HG03025 (cell line): ENCODE data around the gene TEF.
"Not testable (repeated sequence)": the region's sequence is repeated elsewhere in the genome, so short reads cannot be mapped to it uniquely, and the experiment has no call there.

Experiments used
- ATAC-seq: cut with Tn5 transposase; IDR thresholded peaks from one replicate; pipeline ENCODE4 v1.9.1; 2021; ENCODE audit warnings: mild to moderate bottlenecking, moderate library complexity; ENCODE audit not compliant: unreplicated experiment, low FRiP score

Gene TEF

DNA sequence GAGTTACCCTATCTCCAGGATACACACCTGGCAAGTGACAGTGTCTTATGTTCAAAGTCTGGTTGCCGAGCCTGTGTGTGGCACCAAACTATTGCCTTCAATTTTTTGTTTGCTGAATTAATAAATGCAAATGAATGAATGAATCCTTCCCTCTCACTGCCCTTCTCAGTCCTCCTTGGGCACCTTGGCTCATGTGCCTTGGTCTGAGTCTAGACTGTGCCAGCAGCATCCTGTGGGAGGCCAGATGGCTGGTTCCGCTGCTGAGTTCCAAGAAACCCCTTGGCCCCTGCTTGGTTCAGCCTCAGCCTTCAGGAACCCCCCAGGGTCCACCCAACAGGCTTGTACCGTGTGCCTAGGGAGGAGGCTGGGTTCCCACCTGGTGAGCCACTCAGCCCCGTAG is 33.8 kb downstream of the TEF start:
- no peak for ATAC-seq

DNA sequence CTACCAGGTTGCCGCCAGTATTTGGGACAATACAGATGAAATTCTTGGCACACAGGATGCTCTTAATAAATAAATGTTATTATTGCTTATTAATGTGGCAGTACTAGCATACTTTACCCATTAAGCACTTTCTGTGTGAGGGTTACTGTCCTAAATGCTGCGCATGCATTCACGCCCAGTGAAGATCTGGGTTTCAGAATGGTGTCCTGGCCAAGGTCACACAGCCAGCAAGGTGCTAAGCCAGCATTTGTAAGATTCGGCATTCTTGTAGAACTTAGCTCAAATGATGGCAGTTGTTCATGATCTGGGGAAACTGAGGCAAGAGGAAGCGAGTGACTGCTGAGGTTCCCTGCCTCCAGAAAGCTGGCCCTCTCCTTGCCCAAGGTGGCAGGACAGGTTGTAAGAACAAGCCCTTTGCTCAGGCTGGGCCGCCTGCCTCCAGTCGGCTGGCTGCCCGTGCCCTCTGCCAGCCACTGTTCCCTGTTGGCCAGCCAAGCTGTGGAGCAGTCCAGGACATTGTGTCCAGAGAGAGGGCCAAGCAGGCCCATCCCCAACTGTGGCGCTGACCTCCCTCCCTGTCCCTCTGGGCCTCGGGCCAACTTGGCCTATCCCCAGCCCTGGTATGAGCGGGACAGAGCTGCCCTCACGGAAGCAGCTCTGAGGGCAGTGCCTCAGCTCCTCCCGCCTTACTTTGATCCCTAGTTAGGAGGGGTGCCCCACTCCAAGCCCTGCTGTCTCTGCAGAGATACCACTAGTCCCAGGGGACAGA is 36.1 kb downstream of the TEF start:
- no peak for ATAC-seq

DNA sequence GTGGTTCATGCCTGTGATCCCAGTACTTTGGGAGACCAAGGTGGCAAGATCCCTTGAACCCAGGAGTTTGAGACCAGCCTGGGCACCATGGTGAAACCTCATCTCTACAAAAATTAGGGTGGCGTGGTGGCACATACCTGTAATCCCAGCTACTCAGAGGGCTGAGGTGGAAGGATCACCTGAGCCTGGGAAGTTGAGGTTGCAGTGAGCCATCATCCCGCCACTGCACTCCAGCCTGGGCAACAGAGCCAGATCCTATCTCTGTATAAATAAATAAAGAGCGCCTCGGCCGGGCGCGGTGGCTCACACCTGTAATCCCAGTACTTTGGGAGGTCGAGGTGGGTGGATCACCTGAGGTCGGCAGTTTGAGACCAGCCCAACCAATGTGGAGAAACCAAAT is 37.0 kb downstream of the TEF start:
- no peak for ATAC-seq

DNA sequence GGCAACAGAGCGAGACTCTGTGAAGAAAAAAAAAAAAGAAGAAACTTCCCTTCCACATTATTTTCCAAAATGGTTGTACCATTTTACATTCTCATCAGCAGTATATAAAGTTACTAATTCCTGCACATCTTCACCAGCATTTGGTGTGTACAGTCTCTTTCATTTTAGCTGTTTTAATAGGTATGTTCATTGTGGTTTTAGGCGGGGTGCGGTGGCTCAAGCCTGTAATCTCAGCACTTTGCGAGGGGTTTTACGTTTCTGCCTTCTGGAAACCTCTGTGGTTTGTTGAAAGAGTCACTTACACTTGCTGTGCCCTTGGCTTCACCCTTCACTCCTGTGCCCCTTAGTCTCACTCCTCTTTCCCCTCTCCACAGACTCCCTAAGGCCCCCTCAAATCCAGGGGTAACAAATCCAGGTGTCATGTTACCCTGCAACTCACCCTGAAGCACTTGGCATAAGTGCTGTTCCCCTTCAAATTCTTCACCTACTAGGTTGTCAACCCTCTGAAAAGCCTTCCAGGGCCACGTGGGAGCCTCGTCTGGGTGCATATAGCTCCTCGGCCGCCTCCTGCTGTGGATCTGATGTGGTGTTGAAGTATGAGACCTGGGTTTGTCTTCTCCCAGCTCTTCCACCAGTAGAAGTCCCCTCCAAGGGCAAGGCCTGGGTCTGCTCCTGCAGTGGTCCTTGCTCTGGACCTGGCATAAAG is 44.1 kb downstream of the TEF start:
- no peak for ATAC-seq

DNA sequence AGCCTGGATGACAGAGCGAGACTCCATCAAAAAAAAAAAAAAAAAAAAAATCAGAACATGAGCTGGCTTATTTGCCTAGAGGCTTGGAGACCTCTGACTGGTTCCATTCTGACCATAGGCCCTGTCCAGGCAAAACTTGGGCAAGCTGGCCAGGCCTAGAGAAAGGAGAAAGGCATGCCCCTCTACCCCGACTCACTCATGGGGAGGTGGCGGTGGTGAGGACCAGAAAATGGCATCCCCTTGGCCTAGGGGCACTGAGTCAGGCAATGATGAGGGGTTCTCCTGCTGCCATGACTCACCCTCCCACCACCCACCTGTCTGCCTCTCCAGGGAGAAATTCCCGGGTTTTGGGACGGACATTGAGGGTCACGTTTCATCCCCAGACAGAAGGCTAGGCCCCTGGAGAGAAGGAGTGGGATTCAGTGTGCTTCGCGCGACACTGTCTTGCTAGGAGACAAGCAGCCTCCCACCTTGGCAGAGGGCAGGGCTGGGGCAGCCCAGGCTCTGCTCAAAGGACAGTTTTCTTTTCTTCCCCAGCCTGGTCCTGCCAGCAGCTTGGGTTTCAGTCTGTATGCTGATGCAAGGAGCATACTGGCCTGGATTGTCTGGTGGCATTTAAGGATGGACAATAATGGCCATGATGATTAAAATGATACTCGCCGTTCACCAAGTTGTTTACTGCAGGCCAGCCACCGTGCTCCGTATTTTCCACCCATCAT is 47.6 kb downstream of the TEF start:
- ATAC-seq, result no peak

DNA sequence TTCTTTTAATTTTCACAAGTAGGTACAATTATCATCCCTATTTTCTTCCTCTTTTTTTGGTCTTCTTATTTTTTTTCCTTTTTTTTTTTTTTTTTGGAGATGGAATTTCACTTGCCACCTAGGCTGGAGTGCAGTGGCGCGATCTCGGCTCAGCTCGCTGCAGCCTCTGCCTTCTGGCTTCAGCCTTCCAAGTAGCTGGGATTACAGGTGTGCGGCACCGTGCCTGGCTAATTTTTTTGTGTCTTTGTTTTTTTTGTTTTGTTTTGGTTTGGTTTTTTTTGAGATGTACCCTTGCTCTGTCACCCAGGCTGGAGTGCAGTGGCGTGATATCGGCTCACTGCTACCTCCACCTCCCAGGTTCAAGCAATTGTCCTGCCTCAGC is 48.2 kb downstream of the TEF start:
- no peak for ATAC-seq

DNA sequence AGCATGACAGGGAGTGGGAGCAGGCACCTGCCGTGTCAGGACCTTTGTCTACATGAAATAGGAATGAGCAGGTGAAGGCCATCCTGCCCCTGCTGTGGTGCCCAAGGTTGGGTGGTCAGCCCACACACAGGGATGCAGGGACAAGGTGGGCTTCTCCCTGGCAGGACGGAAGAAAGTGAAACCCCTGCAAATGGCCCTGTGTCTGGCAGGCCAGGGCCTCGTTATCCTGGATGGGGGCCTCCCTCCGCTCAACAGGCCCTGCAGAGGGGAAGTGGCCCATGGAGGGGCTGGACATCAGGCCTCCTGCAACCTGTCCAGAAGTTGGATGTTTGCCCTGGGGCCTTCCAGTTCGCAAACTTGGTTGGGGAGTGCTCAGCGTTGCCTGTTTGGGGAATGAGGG is 49.9 kb downstream of the TEF start:
- ATAC-seq, result no peak

DNA sequence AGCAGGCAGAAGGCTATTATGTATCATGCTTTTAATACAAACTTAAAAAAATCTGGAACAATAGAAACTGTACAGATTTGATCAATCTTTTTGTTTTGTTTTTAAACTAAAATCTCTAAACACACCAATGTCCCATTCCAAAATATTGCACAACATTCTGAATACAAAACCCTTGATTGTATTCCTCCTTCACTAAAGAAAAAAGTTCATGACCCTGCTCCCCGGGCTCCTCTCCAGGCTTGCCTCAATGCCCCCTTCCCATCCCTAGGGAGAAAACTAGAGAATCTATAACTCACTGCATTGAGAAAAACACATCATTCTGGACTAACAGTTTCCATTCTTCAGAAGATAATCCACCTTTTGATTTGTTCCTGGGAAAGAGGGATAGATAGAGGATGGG is 51.7 kb downstream of the TEF start:
- not testable (repeated sequence) for ATAC-seq

DNA sequence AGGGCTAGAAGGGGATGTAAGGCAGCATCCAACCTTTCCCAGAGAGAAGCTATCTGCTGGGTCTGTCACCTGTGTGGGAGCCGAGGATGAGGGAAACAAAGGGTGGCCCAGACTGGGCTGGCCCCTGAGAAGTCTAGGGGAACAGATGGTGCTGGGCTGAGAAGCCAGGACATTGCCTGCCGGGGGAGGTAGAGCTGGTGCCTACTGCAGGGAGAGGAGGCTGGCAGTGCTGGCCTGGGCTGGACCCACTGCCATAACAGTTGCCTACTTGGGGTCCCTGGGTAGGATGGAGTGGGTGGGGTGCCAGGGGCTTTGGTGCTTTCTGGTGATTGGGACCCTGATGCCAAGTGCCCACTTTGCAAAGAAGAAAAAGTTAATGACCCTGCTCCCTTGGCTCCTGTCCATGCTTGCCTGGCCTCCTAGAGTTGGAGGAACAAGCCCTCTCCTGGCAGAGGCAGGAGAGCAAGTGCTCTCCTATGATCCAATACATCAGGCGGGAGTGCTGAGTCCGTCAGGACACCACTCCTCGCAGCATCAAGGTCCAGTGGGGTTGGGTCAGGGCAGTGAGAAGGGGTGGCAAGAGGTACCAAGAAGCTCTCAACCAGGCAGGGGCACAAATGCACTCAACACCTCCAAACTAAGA is 52.7 kb downstream of the TEF start:
- ATAC-seq, result not testable (repeated sequence)

DNA sequence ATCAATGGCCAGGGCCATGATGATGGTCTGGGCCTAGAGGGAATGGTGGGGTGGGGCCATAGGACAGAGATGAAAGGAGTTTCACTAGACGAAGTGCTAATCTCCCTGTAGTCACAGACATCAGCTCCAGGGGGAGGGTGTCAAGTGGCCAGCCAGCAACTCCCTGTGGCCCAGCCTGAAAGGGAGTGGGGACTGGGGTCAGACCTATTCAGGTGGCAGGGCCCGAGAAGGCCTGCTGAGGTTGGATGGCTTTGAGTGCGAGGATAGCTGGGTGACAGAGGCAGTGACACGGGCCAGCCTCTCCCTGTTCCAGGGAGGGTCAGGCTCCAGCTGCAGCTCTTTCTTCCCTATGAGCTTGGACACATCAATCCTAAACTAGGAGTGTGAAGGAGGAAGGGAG is 53.8 kb downstream of the TEF start:
- ATAC-seq, result no peak

DNA sequence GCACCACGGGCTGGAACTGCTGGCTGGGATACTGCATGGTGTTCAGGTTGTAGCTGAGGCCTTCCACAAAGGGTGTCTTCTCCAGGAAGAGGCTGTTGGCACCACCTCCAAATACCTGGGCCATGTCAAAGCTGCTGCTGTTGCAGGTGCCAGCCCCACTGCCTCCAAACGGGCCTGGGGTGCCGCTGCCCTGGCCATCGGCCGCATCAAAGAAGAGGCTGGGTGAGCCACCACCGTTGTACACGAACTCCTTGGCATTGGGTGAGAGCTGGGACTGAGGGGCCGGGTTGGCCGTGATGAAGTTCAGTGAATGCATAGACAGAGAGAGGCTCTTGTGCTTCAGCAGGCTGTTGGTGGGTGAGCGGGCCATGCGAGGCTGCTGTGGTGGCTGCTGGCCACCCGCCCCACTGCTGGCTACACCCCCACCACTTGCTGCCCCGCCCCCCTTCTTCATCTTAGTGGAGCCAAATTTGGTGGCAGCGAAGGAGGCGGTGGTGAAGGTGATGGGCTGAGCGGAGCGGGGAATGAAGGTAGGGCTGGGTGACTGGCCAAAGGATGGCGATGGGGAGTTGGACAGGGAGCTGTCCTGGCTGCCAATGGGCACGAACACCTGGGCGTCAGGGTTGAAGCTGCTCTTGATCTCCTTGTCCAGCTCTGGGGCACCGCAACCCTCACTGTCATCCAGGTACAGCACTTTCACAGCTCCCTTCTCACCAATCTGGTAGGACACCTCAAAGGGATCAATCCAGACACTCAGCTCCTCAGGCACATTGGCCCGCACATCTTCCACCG is 54.8 kb downstream of the TEF start:
- ATAC-seq, result no peak

DNA sequence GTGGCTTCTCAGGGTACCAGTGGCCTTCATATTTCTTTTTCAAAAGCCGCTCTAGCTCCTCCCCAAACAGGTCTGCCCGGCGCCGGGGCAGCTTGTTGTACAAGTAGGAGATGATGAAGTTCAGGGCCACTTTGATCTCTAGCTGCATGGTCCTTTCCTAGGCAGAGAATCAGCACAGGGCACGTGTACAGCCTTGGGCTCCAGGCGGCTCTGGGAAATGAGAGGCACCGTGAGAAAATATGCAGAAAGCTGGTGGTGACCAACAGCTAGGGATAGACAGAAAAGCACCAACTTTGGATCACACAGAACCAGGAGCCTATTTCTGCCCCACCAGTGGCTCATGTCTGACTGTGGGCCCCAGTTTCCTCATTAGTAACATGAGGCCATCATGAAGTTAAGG is 55.5 kb downstream of the TEF start:
- no peak for ATAC-seq

DNA sequence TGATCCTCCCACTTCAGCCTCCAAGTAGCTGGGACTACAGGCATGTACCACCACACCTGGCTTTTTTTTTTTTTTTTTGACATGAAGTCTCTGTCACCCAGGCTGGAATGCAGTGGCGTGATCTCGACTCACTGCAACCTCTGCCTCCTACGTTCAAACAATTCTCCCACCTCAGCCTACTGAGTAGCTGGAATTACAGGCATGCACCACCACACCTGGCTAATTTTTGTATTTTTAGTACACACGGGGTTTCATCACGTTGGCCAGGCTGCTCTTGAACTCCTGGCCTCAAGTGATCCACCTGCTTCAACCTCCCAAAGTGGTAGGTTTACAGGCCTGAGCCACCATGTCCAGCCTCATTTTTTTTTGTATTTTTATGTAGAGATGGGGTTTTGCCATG is 58.8 kb downstream of the TEF start:
- ATAC-seq, result not testable (repeated sequence)

DNA sequence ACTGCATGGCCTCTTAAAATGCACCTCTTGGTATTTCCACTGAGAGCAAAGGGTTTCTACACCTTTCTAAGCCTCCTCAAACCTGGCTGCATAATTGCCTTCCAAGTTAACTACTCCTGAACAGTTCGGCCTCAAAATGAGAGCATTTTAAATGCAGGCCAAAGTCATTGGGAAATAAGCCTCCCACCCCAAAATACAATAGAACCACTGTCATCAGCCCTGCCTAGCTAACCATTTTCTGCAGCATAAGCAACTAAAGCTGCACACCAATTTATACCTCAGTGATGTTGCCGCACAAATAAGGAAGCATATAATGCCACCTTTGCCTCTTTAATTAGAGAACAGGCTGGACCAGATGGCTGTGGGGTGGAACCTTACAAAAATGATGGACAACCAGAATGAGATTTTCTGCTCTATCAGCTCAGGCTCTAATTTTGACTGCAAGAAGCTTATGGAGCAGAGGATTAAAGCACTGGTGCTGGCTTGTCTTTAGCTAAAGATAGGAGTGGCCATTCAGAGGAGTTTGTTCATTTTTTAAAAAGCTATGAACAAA is 60.6 kb downstream of the TEF start:
- ATAC-seq, result no peak

DNA sequence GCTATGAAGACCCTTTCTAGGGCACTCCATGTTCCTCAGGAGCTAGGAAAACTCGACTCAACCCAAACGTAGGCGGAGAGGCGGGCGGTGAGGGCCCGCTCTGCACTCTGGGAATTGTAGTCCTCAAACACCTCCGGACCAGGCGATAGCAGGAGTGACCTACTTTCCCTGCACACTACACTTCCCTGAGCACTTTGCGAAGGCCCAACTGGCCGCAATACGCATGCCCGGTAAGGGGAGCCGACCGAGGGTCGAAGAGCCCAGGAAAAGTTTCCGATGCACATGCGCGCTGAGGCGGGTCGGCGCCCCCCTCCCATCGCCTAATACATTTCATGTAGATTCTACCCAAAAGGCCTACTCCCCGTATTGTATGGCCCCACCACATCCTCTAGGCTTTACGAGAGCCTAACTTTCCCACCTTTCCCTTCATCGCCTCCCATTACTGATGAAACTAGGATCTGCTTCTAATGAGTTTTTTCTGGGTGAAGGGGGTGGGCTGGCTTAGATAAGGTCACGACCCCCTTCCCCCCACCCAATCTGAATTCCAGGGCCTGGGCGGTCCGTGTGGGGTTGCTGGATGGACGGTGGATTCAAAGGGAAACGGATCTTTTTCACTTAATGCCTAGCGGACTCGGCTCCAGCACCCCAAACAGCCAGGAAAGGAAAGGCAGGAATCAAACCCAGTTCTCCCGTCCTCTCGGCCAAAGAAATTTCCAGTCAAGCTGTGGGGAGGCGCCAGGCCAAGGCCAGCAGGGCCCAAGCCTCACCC is 62.8 kb downstream of the TEF start:
- ATAC-seq, result peak; percentile 35

DNA sequence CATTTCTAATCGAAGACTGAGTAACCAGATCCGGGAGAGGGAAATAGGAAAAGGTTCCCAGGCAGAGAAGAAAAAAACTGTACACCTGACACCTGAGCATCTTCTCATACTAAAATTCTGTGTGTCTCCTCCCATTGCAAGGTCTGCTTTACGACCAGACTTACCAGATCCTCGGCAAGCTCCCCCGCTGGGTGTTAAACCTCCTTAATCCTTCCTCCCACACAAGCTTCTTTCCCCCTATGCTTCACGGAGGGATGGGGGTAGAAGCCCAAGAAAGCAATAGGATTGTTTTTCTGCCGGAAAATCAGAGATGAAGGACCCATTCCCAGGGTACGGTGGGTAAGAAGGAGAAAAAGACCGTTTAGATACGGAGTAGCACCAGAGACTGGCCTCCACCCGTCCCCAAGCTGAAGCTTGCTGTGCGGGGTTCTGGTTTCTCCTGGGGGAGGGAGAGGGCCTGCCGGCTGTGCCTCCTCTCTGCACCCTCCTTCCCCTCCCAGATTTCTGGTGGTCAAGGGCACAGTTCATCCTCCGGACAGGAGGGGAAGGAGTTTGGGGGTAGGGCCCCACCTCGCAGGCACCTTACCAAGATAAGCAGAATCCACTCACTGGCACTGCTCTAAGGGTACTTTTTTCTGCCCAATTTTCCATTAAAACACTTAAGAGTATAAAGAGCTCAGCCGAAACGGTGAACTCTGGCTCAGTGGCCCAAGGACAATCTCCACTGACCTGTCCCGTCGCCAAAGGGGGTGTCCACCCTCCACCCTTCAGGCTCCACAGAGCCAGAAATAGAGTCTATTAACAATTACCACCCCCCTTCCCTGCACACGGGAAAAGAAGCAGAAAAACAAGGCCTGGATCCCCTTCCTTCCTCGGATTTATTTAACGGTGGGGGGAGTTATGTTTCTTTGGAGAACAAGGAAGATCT is 63.7 kb downstream of the TEF start:
- no peak for ATAC-seq

DNA sequence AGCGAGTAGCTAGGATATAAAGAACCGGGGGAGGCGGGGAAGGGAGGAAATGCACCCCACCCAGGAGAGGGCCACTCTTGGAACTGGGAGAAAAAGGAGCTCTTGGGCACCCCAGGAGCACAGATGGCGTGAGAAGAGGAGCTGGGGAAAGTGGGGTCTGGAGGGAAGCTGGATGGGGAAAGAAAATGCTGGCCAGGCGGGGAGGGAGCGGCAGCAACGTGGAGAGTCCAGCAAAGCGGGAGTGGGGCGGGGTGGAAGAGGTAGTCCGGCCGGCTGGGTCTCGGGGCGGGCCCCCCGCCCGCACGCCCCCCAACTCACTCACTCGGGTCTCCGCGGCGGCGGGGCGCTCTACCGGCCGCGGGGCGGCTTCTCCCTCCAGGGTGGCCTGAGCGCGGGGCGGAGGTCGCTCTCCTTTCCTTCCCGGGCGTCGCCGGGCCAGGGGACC is 64.3 kb downstream of the TEF start:
- ATAC-seq, result no peak
